Pancreas (tissue), 10 donors: ENCODE data around the gene CGREF1. TPM values are rescaled to one million over a fixed set of nuclear protein-coding genes. Genes with fewer than 3 reads are reported as not detected.

Experiments
- ATAC-seq, 4 donors: fragments of 200-7000 bp; cut with Tn5 transposase; one replicate each; pipeline versions ENCODE4 v1.8.0 to v1.9.1; 2020; ENCODE audit warnings: mild to moderate bottlenecking in 4 of 4, moderate library complexity in 4 of 4
- DNase-seq, 6 donors: peaks; one replicate each; pipeline ENCODE4 v3.0.0-alpha.2; 2020
- FAIRE-seq: peaks from 2 replicates; lab custom pipeline; 2012; peaks lifted over from hg19 to GRCh38; lab: Jason Lieb, UNC
- H3K27ac ChIP-seq, 4 donors: fragments of 200-600 bp; sonication (generic); 1 replicate in 3 of 4; 2 replicates in 1 of 4; pipeline versions ENCODE4 v1.5.0 to v1.8.0; 2020
- H3K27me3 ChIP-seq, 4 donors: fragments of 200-600 bp; one replicate each; pipeline ENCODE4 v1.8.0; 2021
- H3K36me3 ChIP-seq, 3 donors: fragments of 200-600 bp; sonication (generic) in 1 of 3; one replicate each; pipeline versions ENCODE4 v1.5.0 to v1.8.0; 2020 to 2021
- H3K4me1 ChIP-seq, 3 donors: fragments of 200-600 bp; one replicate each; pipeline ENCODE4 v1.8.0; 2021
- H3K4me3 ChIP-seq, 4 donors: fragments of 200-600 bp; sonication (generic) in 2 of 4; one replicate each; pipeline versions ENCODE4 v1.5.0 to v1.8.0; 2020 to 2021
- H3K9me3 ChIP-seq, 4 donors: fragments of 200-600 bp; one replicate each; pipeline ENCODE4 v1.8.0; 2021
- WGBS, 2 donors: extraction: QIAGEN DNeasy Blood & Tissue Kit; methylation state at CpG; one replicate each; pipeline ENCODE4 v1.1.7; 2013; 5-methylcytosine and 5-hydroxymethylcytosine counted together
- intact Hi-C, 3 donors: fragments of 100-400 bp; cut with DNase I; formaldehyde crosslinking; loops; one replicate each; pipeline versions ENCODE4 v1.11.1 to v1.14.2; 2022
- polyA plus RNA-seq, 2 donors: library from polyadenylated mRNA; stranded (reverse); fragments of 200-250 nt; gene quantifications; one replicate each; pipeline ENCODE4 v1.2.3, GENCODE V29; 2013
- total RNA-seq, 6 donors: library from RNA; stranded (reverse); fragmentation: NEBNext Ultra II Directional in 4 of 6; extraction: Animal tissue kit (Norgen Biotek cat#: 25700) in 4 of 6; gene quantifications; one replicate each; pipeline versions ENCODE4 v1.2.1 to v1.2.4, GENCODE V29; 2021 to 2023
- TF ChIP-seq, protein P1 (sequence below), 4 donors: fragments of 200-600 bp; sonication (generic) in 3 of 4; IDR thresholded peaks; one replicate each; pipeline versions ENCODE4 v1.5.0 to v1.8.0; 2021; ENCODE audit warnings: antibody characterized with exemption in 4 of 4
- donor health status: healthy with polysubstance abuse.
- donor health status: DM: no; HTN: no; CAD: no; lungs with moderate emphysema.
- donor health status: DM: no; HTN: no; CAD: no.
- donor health status: control.
- donor health status: control.
- donor health status: Bipolar disorder and iron deficiency.
- donor health status: DM: yes; HTN: yes; CAD: no.
- donor health status: DM: no; HTN: no; CAD: no.
- donor health status: DM: no; HTN: no; CAD: no.
- donor health status: DM: yes; HTN: yes; CAD: no.

The CGREF1 gene
- total and polyA plus RNA-seq, 8 donors = 0.42 to 1.2 (median 0.78) TPM; not detected in 1

DNA sequence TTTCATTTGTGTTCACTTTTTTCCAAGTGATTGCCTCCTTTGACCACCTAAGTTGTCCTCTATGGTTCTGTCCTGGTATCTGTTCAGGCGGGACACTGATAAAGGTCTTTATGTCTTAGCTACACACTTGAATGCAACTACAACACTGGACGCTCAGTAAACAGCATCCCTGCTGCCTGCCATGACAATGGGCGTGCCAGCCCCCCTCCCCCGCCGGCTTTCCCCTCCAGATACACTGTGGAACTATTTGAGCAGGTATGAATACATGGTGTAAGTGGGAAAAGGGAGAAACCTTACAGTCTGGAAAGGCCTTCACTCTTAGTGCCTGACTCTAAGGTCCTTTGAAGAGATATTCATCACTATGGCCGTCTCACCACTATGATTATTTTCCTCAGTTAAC is 61.7 kb downstream of the CGREF1 start:
- Histone ChIP-seq H3K27me3 (no peaks in the 10 kb centered on the region), H3K27ac (no peak overlapping the region), H3K4me3 (no peak overlapping the region), H3K9me3 (no peaks in the 10 kb centered on the region), H3K4me1 (peaks cover 0 to 13% (median 8%) of the 10 kb centered on the region in 3 donors), H3K36me3 (peaks cover 0 to 13% (median 3%) of the 10 kb centered on the region in 3 donors)
- WGBS, 2 donors = 88 to 95% methylated on average over 6 of the region's 6 CpGs
- intact Hi-C loops = no loop called here
- ATAC-seq (no peak), DNase-seq (no peak), FAIRE-seq (no peak)
- TF ChIP-seq, protein P1, sequence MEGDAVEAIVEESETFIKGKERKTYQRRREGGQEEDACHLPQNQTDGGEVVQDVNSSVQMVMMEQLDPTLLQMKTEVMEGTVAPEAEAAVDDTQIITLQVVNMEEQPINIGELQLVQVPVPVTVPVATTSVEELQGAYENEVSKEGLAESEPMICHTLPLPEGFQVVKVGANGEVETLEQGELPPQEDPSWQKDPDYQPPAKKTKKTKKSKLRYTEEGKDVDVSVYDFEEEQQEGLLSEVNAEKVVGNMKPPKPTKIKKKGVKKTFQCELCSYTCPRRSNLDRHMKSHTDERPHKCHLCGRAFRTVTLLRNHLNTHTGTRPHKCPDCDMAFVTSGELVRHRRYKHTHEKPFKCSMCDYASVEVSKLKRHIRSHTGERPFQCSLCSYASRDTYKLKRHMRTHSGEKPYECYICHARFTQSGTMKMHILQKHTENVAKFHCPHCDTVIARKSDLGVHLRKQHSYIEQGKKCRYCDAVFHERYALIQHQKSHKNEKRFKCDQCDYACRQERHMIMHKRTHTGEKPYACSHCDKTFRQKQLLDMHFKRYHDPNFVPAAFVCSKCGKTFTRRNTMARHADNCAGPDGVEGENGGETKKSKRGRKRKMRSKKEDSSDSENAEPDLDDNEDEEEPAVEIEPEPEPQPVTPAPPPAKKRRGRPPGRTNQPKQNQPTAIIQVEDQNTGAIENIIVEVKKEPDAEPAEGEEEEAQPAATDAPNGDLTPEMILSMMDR (IDR thresholded peaks at IDR 0.05) = no peak

DNA sequence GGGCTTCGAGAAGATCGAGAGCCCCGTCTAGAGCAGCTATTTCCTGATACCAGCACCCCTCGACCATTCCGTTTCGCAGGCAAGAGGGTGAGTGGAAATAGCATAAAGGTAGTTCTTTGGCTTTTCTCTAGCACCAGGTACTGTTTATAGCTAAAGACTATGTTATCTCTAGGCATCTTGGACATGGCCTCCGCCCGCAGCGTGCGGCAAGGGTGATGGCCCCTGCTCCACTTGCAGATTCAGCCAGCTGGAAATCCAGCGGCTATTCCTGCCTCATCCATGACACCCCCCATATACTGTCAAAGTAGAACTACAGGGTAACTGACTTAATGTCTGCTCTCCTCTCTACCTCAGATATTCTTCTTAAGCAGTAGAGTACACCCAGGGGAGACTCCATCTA is 64.2 kb downstream of the CGREF1 start:
- Histone ChIP-seq H3K9me3 (no peaks in the 10 kb centered on the region), H3K4me3 (no peak overlapping the region), H3K36me3 (peaks cover 0 to 13% (median 3%) of the 10 kb centered on the region in 3 donors), H3K27me3 (no peaks in the 10 kb centered on the region), H3K27ac (no peak overlapping the region), H3K4me1 (peaks cover 0 to 9% (median 5%) of the 10 kb centered on the region in 3 donors)
- 94 to 97% methylated on average over 11 of the region's 11 CpGs for WGBS, 2 donors
- intact Hi-C loops = no loop called here
- no peak for ATAC-seq
- no peak for DNase-seq
- TF ChIP-seq, protein P1 (IDR thresholded peaks at IDR 0.05) = no peak
- no peak for FAIRE-seq

DNA sequence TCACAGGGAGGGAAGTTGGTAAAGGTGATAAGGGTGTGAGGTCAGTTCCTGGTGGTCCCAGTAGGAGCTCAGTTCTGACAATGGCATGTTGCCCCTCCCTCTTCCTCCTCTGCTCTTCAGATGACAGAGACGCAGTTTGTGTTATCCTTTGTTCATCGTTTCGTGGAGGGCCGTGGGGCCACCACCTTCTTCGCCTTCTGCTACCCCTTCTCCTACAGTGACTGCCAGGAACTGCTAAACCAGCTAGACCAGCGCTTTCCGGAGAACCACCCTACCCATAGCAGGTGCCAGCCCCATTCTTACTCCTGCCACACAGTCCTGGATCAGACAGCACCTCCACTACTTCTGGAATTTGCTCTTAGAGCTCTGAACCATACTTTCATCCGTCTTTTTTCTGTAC is 65.2 kb downstream of the CGREF1 start:
- intact Hi-C loops = no loop called here

DNA sequence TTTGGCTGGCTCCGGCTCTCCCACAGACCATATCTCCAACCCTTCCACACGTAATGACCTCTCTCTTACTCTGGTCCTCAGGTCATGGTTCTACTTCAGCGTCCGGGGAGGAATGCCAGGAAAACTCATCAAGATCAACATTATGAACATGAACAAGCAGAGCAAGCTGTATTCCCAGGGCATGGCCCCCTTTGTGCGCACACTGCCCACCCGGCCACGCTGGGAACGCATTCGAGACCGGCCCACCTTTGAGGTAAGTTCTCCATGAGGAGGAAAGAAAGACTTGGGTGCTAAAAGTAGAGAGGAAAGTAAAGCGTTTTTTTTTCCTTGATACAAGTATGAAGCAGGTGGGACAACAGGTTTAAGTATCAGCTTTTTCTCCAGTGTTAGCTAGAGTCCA is 65.6 kb downstream of the CGREF1 start:
- H3K9me3 ChIP-seq = no peaks in the 10 kb centered on the region
- no peaks in the 10 kb centered on the region for H3K27me3 ChIP-seq
- intact Hi-C loops = no loop called here
- no peak overlapping the region for H3K27ac ChIP-seq
- peaks cover 0 to 13% (median 3%) of the 10 kb centered on the region in 3 donors for H3K36me3 ChIP-seq
- ATAC-seq (no peak), FAIRE-seq (no peak), DNase-seq (no peak)
- H3K4me3 ChIP-seq = no peak overlapping the region
- TF ChIP-seq, protein P1 (IDR thresholded peaks at IDR 0.05) = no peak
- 81 to 88% methylated on average over 11 of the region's 11 CpGs for WGBS, 2 donors
- H3K4me1 ChIP-seq = peaks cover 0 to 6% (median 0%) of the 10 kb centered on the region in 3 donors

More for the DNA sequence above, 65.2 kb downstream of the CGREF1 start:
- Histone ChIP-seq H3K9me3 (no peaks in the 10 kb centered on the region), H3K27ac (no peak overlapping the region), H3K36me3 (peaks cover 0 to 13% (median 3%) of the 10 kb centered on the region in 3 donors), H3K27me3 (no peaks in the 10 kb centered on the region), H3K4me1 (peaks cover 0 to 6% (median 0%) of the 10 kb centered on the region in 3 donors), H3K4me3 (no peak overlapping the region)
- ATAC-seq (no peak), DNase-seq (no peak), FAIRE-seq (no peak)
- TF ChIP-seq, protein P1 (IDR thresholded peaks at IDR 0.05) = no peak
- WGBS, 2 donors = 87 to 89% methylated on average over 8 of the region's 8 CpGs

DNA sequence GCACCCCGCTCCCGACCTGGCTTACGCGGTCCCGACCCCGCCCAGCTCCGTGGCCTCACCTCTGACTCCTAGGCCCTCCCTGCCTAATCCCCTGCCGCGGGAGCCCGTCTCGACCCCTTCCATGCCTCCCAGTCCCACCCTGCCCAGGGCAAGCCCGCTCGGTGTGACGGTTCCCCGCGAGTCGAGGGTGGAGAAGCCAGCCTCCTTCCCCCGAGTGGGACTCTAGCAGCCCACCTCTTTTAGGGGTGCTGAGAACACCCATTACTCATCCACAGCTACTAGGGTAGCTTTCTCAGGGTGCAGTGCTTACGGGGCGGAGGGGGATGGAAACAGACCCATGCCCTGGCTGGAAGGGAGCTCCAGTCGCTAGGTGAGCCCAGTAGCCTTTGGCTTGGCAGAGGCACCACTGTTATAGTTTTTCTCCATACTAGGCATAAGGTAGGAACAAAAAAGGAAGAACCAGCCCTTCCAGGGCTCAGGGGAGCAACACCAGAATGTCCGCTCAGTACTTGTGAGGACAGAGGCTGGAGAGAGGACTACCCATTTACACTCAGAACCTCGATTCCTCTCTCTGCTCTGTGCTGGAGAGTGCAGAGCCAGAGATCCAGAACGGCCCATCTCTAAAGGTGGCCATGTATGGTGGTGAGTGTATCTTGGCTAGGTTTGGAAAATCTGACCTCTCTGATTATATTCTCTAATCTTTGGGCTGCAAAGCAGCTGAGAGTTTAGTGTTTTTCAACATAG is 66.9 kb downstream of the CGREF1 start:
- Histone ChIP-seq H3K27ac (peak overlapping the region; percentile 52 to 81 (median 70)), H3K9me3 (no peaks in the 10 kb centered on the region), H3K4me1 (peaks cover 0 to 6% (median 0%) of the 10 kb centered on the region in 3 donors), H3K27me3 (no peaks in the 10 kb centered on the region), H3K4me3 (peak overlapping the region; percentile 86 to 90 (median 89)), H3K36me3 (peaks cover 0 to 13% (median 2%) of the 10 kb centered on the region in 3 donors)
- peak in 1 of 4 donors; percentile 0 for ATAC-seq
- WGBS, 2 donors = 2 to 4% methylated on average over 24 of the region's 24 CpGs
- TF ChIP-seq, protein P1 (IDR thresholded peaks at IDR 0.05) = no peak
- FAIRE-seq = no peak
- intact Hi-C loops = no loop called here
- peak; percentile 44 to 89 (median 69) for DNase-seq
